Cerebellar nuclear complex (tissue), 1 donor: ENCODE data around the gene COMMD4.
A peak's percentile ranks its signal among the peaks of the same experiment; 100 is the strongest.

Experiments
- DNase-seq, 2 experiments: peaks; one replicate each; lab custom pipeline; 2025; lab: John Stamatoyannopoulos, UW

Gene COMMD4

GRCh38 chr15:75356517-75356916 is 20.7 kb downstream of the COMMD4 start:
- DNase-seq = no peak

GRCh38 chr15:75357976-75358673 is 22.3 kb downstream of the COMMD4 start:
- DNase-seq = no peak

GRCh38 chr15:75358771-75359536 is 23.1 kb downstream of the COMMD4 start:
- no peak for DNase-seq

GRCh38 chr15:75359537-75360250 is 23.8 kb downstream of the COMMD4 start:
- no peak for DNase-seq

- DNase-seq = no peak
Measured at GRCh38 chr15:75360391-75360790, 24.5 kb downstream of the COMMD4 start.

GRCh38 chr15:75360856-75361255 is 25.0 kb downstream of the COMMD4 start:
- DNase-seq = no peak

- no peak for DNase-seq
Measured at GRCh38 chr15:75361361-75361988, 25.6 kb downstream of the COMMD4 start.

GRCh38 chr15:75361989-75362641 is 26.3 kb downstream of the COMMD4 start:
- no peak for DNase-seq

- DNase-seq = no peak
Measured at GRCh38 chr15:75362642-75363249, 26.9 kb downstream of the COMMD4 start.

GRCh38 chr15:75363786-75364185 is 27.9 kb downstream of the COMMD4 start:
- no peak for DNase-seq

GRCh38 chr15:75364881-75365280 is 29.0 kb downstream of the COMMD4 start:
- DNase-seq = no peak

GRCh38 chr15:75366163-75366562 is 30.3 kb downstream of the COMMD4 start:
- no peak for DNase-seq

GRCh38 chr15:75367006-75367405 is 31.1 kb downstream of the COMMD4 start:
- DNase-seq = no peak

- DNase-seq = no peak
Measured at GRCh38 chr15:75367406-75367912, 31.6 kb downstream of the COMMD4 start.

- peak; percentile 46 to 74 for DNase-seq
Measured at GRCh38 chr15:75367913-75368688, 32.2 kb downstream of the COMMD4 start, which contains the start of gene MAN2C1. Gene MAN2C1 (minus strand): TSS chr15:75368607. CDS start chr15:75368583, 24 bp downstream.

GRCh38 chr15:75368689-75369239 is 32.9 kb downstream of the COMMD4 start:
- no peak for DNase-seq

GRCh38 chr15:75369897-75370581 is 34.2 kb downstream of the COMMD4 start:
- DNase-seq = no peak

- no peak for DNase-seq
Measured at GRCh38 chr15:75371486-75371885, 35.6 kb downstream of the COMMD4 start.
